NOMO-1 treated with dmso at 0.1 percent for 144 hours (cell line): ENCODE data around the gene MYO7A.

ENCODE experiments used
- DNase-seq: peaks from one replicate; lab custom pipeline; 2025; ENCODE audit not compliant: unreplicated experiment; lab: John Stamatoyannopoulos, UW

MYO7A gene

GRCh38 chr11:77144857-77145428, 16.9 kb downstream of the MYO7A start:
- no peak for DNase-seq

DNA sequence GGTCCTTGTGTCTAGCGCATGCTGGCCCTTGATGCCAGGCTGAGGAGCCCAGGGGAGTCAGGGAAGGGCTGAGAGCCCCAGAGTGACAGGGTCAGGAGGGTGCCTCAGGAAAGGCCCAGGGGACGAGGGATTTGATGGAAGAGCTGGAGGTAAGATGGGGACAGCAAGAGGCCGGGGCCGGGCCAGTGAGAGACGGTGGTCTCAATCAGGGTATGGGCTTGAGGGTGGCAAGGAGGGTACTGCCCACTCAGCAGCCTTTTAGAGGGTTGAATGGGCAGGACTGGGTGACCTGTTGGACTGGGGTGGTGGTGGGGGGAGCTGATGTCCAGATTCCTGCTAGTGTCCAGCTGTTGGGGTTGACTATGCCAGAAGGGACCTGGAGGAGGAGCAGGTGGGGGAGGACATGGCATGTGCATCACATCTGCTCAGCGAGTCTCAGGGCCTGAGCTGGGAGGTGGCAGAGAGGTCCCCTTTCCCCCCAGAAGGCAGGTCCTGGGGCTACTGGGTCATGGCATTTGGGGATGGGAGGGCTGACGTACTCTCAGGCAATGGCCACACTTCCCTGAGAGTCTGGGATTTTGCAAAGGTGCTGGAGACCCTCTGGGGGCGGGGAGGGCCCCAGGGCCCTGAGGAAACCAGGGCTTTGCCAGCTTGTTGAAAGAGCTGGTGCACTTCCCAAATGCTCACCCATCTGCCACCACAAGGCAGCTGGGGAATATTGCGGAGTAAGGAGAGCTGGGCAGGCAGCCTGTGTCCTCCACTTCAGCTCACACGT, 18.4 kb downstream of the MYO7A start:
- no peak for DNase-seq

DNA sequence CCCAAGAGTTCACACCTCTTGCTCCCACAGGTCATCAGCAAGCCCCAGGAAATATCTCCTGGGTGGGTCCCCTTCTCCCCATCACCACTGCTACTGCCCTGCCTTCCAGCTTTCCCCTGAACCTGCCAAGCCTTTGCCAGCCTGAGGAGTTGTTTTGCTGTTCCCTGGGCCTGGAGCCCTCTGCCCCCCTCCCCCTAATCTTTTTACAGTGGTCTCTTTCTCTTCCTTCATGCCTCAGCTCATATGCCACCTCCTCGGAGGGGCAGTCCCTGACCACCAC, 18.9 kb downstream of the MYO7A start:
- DNase-seq = no peak

- peak; percentile 28 for DNase-seq
Measured at GRCh38 chr11:77147668-77148321, 19.7 kb downstream of the MYO7A start.

- DNase-seq = no peak
Measured at GRCh38 chr11:77148963-77149715, 21.1 kb downstream of the MYO7A start.

- DNase-seq = no peak
Measured at GRCh38 chr11:77149716-77150392, 21.8 kb downstream of the MYO7A start.

- DNase-seq = no peak
Measured at GRCh38 chr11:77150836-77151235, 22.8 kb downstream of the MYO7A start.

DNA sequence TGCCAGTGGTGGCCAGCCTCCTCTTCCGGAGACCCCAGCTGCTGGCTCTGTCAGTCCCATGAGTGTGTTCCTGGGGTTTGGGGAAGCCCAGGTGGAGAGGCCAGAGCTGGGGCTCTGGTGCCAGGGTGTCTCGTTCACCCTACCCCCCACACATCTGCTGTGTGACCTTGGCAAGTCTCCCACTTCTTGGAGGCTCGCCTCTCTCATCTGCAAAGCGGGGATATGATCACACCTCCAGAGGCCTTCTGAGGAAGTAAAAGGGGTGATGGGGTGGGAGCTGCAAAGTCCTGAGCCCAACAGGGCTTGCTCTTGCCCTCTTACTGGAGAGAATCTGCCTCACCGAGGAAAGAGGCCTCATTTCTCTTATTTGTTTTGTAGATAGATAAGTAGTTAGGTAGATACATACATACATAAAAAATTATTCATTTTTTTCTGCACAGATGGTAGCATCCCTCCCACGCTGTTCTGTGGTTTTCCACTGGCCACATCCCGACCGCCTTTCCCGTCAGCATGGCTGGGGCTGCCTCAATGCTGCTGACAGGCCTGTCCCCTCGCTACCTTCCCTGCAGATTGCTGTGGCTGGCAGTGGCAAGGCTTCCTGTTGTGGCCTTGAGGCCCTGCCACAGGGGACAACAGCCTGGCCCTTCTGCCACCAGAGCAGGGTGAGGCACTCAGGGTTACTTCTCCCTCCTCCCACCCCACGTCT, 23.9 kb downstream of the MYO7A start:
- no peak for DNase-seq

- DNase-seq = no peak
Measured at GRCh38 chr11:77152846-77153245, 24.8 kb downstream of the MYO7A start.

DNA sequence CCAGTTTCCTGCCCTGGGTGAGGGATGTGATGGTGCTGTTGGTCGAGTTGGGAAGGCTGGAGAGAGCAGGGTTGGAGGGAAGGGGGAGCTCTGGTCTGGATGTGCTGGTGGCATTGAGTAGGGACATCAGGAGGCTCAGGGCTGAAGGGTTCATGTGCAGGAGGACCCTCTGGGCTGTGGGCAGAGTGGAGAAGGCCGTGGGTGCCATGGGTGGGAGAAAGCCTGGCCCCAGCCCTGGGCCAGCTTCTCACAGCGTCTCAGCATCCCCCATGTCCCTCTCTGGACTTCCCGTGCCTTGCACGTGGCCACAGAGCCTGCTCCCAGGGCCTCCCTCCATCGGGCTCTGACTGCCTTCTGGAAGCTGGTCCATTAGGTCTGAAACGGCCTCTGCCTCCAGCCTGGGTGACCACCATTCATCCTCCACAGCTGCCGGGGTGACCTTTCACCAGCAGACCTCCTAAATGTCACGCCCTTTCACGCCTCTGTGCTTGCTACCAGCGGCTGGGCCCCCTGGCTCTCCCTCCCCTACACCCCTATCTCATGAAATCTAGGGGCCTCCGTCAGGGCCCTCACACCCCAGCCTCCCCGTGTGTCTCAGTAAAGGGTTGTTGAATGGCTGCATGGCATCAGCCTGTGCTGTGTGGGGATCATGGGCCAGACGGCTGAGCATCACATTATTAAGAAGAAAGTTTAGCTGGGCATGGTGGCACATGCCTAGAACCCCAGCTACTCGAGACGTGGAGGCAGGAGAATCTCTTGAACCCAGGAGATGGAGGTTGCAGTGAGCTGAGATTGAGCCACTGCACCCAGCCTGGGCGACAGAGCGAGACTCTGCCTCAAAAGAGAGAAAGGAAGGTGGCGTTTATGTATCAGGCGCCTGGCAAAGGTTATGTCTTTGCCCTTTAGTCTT, 25.5 kb downstream of the MYO7A start:
- no peak for DNase-seq

- no peak for DNase-seq
Measured at GRCh38 chr11:77154381-77155081, 26.5 kb downstream of the MYO7A start.

GRCh38 chr11:77155082-77155475, 27.0 kb downstream of the MYO7A start:
- DNase-seq = no peak

DNA sequence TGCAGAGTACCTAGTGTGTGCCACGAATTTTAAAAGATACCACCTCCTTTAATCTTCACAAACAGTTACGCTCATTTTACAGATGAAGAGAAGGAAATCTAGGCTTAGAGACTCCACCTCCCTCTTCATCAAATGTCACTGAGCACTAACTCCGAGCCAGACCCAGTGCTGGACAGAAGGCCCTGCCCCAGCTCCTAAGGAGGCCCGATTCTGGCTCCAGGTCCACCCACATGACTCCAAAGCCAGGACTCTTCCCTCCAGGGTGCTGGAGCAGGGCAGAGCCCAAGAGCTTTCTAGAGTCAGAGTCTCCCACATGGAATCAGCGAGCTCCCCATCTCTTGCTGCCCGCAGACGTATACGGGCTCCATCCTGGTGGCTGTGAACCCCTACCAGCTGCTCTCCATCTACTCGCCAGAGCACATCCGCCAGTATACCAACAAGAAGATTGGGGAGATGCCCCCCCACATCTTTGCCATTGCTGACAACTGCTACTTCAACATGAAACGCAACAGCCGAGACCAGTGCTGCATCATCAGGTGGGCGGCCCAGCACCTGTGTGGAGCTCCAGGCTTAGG, 27.6 kb downstream of the MYO7A start:
- DNase-seq = no peak

- DNase-seq = no peak
Measured at GRCh38 chr11:77156396-77157195, 28.6 kb downstream of the MYO7A start.

DNA sequence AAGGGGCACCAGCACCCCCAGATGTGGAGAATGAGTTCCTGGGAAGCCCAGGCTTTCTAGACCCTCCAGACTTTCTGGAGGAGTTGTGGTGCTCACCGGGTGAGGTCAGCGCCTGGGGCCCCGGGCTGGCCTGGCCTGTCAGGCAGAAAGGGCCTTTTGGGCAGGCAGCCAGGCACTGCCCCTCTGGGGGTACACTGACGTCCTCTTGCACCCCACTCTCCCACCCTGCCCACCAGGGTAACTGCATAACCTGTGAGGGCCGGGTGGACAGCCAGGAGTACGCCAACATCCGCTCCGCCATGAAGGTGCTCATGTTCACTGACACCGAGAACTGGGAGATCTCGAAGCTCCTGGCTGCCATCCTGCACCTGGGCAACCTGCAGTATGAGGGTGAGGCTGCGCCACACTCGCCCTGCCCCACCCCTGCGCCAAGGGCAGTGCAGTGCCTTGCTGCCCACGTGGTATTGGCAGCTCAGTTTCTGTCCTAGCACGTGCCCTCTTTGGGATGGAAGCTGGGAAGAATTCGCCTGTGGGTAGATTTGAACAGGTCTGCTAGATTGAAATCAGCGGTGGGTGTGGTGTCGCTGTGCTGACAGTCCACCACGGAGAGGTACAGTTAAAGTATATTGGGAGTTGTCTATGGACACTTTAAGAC, 30.1 kb downstream of the MYO7A start:
- no peak for DNase-seq

DNA sequence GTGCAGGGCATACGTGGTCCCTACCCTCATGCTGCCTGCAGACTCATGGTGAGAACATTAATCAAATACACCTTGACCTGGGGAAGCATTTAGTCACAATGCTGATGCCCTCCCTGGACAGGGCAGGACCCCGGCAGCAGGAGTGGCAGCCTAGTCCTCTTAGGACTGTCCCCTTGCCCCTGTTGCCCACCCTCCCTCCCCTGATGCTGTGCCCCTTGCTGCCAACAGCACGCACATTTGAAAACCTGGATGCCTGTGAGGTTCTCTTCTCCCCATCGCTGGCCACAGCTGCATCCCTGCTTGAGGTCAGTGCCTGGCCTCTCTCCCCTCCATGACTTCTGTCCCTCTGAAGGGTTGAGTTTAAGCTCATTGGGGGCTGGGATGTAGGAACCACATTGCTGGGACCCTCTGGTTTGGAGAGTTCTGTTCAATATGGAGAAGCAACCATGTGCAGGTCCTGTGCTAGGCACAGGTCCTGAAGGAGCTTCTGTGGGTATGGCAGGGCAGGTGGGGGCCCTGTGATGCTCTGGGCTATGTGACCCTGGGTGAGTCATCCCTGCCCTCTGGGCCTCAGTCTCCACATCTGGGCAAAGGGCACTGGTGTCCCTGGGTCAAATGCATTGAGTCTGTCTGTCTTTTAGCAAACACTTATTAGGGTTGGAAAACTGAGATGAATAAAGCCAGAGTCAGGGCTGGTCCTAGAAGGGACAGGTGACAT, 31.3 kb downstream of the MYO7A start:
- no peak for DNase-seq
